K562 (cell line): ENCODE data around the gene SLC24A3. TPM values are rescaled to one million over a fixed set of nuclear protein-coding genes. Genes with fewer than 3 reads are reported as not detected.

Experiments
- ATAC-seq: fragments of 200-7000 bp; cut with Tn5 transposase; 3 replicates; pipeline ENCODE4 v1.9.1; 2020; ENCODE audit warnings: moderate library complexity
- BruUV-seq: library from RNA; stranded (reverse); fragments of 400-500 nt; replicated peaks from 2 replicates; lab custom pipeline; 2021; lab: Mats Ljungman, UMichigan
- CTCF ChIA-PET: fragments of 300-600 bp; formaldehyde crosslinking; extraction: SDS; loops from one replicate; lab custom pipeline; 2021; ENCODE audit warnings: low intra/inter-chr PET ratio; lab: Yijun Ruan, JAX
- POLR2A ChIA-PET: fragments of 300-600, 350-650 bp; sonication (Branson Sonifier 250); formaldehyde crosslinking; extraction: SDS; loops from one replicate; lab custom pipeline; 2021; ENCODE audit warnings: antibody characterized with exemption, inconsistent platforms; lab: Yijun Ruan, JAX
- DNase-seq, 4 experiments: peaks; one replicate each; pipeline versions ENCODE4 v3.0.0 to v3.0.0-alpha.2; 2011 to 2018; ENCODE audit warnings: low spot score in 3 of 4, mixed read lengths in 3 of 4; ENCODE audit errors: extremely low read depth in 1 of 4
- FAIRE-seq: peaks from 2 replicates; lab custom pipeline; 2011; peaks lifted over from hg19 to GRCh38; lab: Jason Lieb, UNC
- H2AFZ ChIP-seq: 2 replicates; pipeline ENCODE4 v1.6.0; 2011; ENCODE audit warnings: low read depth, low read length, control low read depth, inconsistent platforms
- H3K27ac ChIP-seq: fragments of 200-600 bp; 3 replicates; pipeline ENCODE4 v1.8.0; 2011; ENCODE audit warnings: low read depth, mild to moderate bottlenecking, control low read depth, inconsistent platforms, low read length, moderate library complexity, mixed read lengths; ENCODE audit errors: extremely low read depth
- H3K27me3 ChIP-seq, 2 experiments: fragments of 300-600 bp in 1 of 2; 2 replicates in 1 of 2; 3 replicates in 1 of 2; pipeline versions ENCODE4 v1.6.0 to v1.8.0; 2011; ENCODE audit warnings: inconsistent platforms in 2 of 2, low read length in 2 of 2, mild to moderate bottlenecking in 1 of 2, mixed read lengths in 1 of 2, moderate library complexity in 1 of 2; ENCODE audit not compliant: control insufficient read depth in 2 of 2, insufficient read depth in 2 of 2
- H3K36me3 ChIP-seq: fragments of 300-600 bp; 3 replicates; pipeline ENCODE4 v1.8.0; 2011; ENCODE audit warnings: mild to moderate bottlenecking, low read length, inconsistent platforms; ENCODE audit not compliant: control insufficient read depth, insufficient read depth
- H3K4me1 ChIP-seq, 2 experiments: fragments of 200-600 bp in 1 of 2; replicated peaks in 1 of 2; 2 replicates in 1 of 2; 3 replicates in 1 of 2; pipeline versions ENCODE4 v1.5.1 to v1.8.0; 2011; ENCODE audit warnings: inconsistent platforms in 2 of 2, low read length in 2 of 2, mild to moderate bottlenecking in 1 of 2, mixed read lengths in 1 of 2, moderate library complexity in 1 of 2; ENCODE audit not compliant: control insufficient read depth in 2 of 2, insufficient read depth in 2 of 2
- H3K4me2 ChIP-seq: 2 replicates; pipeline ENCODE4 v1.6.1; 2011; ENCODE audit warnings: low read length, control low read depth, inconsistent platforms, mixed read lengths; ENCODE audit not compliant: insufficient read depth
- H3K4me3 ChIP-seq: fragments of 200-600 bp; sonication (generic), shearing (Covaris generic); 2 replicates; pipeline ENCODE4 v1.5.1; 2016; ENCODE audit warnings: control low read depth, inconsistent platforms
- H3K79me2 ChIP-seq: fragments of 200-600 bp; 3 replicates; pipeline ENCODE4 v1.8.0; 2011; ENCODE audit warnings: low read length, inconsistent platforms; ENCODE audit not compliant: control insufficient read depth, insufficient read depth
- H3K9ac ChIP-seq, 2 experiments: 2 replicates each; pipeline versions ENCODE4 v1.6.0 to v1.6.1; 2011; ENCODE audit warnings: low read depth in 2 of 2, low read length in 2 of 2, control low read depth in 1 of 2, inconsistent platforms in 1 of 2, mild to moderate bottlenecking in 1 of 2, mixed read lengths in 1 of 2; ENCODE audit not compliant: insufficient read depth in 1 of 2
- H3K9me1 ChIP-seq: one replicate; pipeline ENCODE4 v1.6.0; 2011; ENCODE audit warnings: inconsistent platforms, mild to moderate bottlenecking, low read length, moderate library complexity; ENCODE audit not compliant: control insufficient read depth, insufficient read depth
- H3K9me3 ChIP-seq: replicated peaks from 2 replicates; pipeline ENCODE4 v1.5.1; 2011; ENCODE audit warnings: low read depth, low read length, inconsistent platforms; ENCODE audit not compliant: control insufficient read depth, insufficient read depth
- H4K20me1 ChIP-seq: replicated peaks from 2 replicates; pipeline ENCODE4 v1.6.1; 2011; ENCODE audit warnings: low read length, inconsistent platforms, mixed read lengths; ENCODE audit not compliant: control insufficient read depth, insufficient read depth
- ATF7 ChIP-seq: fragments of 450-650 bp; IDR thresholded peaks from 2 replicates; pipeline ENCODE4 v1.7.1; 2014; ENCODE audit warnings: mild to moderate bottlenecking, moderate library complexity
- CBFA2T2 ChIP-seq: fragments of 450-650 bp; conservative IDR thresholded peaks from 2 replicates; pipeline ENCODE4 v1.6.1; 2017; ENCODE audit warnings: mild to moderate bottlenecking
- EWSR1 ChIP-seq: fragments of 450-650 bp; IDR thresholded peaks from 2 replicates; pipeline ENCODE4 v1.6.1; 2018; ENCODE audit warnings: borderline replicate concordance, mild to moderate bottlenecking, low read depth, moderate library complexity; ENCODE audit not compliant: partially characterized antibody
- KAT8 ChIP-seq: fragments of 450-650 bp; IDR thresholded peaks from 2 replicates; pipeline ENCODE4 v1.6.1; 2016; ENCODE audit warnings: low read depth, mild to moderate bottlenecking
- NCOA6 ChIP-seq: fragments of 450-650 bp; IDR thresholded peaks from 2 replicates; pipeline ENCODE4 v1.6.1; 2017; ENCODE audit warnings: mild to moderate bottlenecking
- NELFE ChIP-seq: IDR thresholded peaks from 2 replicates; pipeline ENCODE4 v1.6.1; 2011; ENCODE audit warnings: mild to moderate bottlenecking; ENCODE audit not compliant: insufficient read depth, insufficient read length
- PHF8 ChIP-seq: fragments of 200-600 bp; sonication (generic); IDR thresholded peaks from 2 replicates; pipeline ENCODE4 v1.6.1; 2012; ENCODE audit warnings: mixed run types, mild to moderate bottlenecking, inconsistent platforms, low read length, moderate library complexity, borderline replicate concordance
- RFX1 ChIP-seq: fragments of 450-650 bp; IDR thresholded peaks from 2 replicates; pipeline ENCODE4 v1.6.1; 2016; ENCODE audit warnings: mild to moderate bottlenecking, moderate library complexity
- ZBTB11 ChIP-seq, 3 experiments: fragments of 200-800 bp in 1 of 3; fragments of 250-450 bp in 1 of 3; fragments of 450-650 bp in 1 of 3; sonication (Bioruptor Pico) in 1 of 3; sonication (Bioruptor generic) in 1 of 3; formaldehyde crosslinking in 1 of 3; IDR thresholded peaks; 2 replicates each; pipeline versions ENCODE4 v1.6.1 to v1.8.0; 2016 to 2022; ENCODE audit warnings: mild to moderate bottlenecking in 2 of 3, missing genetic modification characterization in 2 of 3, missing compliant biosample characterization in 1 of 3, moderate library complexity in 1 of 3
- ZNF232 ChIP-seq: sonication (generic); formaldehyde crosslinking; IDR thresholded peaks from 2 replicates; pipeline ENCODE4 v1.8.0; 2022; ENCODE audit warnings: mild to moderate bottlenecking, missing genetic modification reagents
- ZNF431 ChIP-seq: sonication (generic); formaldehyde crosslinking; IDR thresholded peaks from 2 replicates; pipeline ENCODE4 v1.8.0; 2022; ENCODE audit warnings: mild to moderate bottlenecking, missing genetic modification reagents
- ZNF589 ChIP-seq: fragments of 200-800 bp; sonication (Bioruptor generic); IDR thresholded peaks from 2 replicates; pipeline ENCODE4 v1.6.1; 2016; ENCODE audit warnings: low read depth, missing genetic modification characterization, missing compliant biosample characterization
- ZNF766 ChIP-seq: fragments of 200-800 bp; sonication (Bioruptor generic); conservative IDR thresholded peaks from 2 replicates; pipeline ENCODE4 v1.6.1; 2016; ENCODE audit warnings: missing genetic modification characterization, missing compliant biosample characterization
- ZSCAN29 ChIP-seq: fragments of 450-650 bp; IDR thresholded peaks from 2 replicates; pipeline ENCODE4 v1.6.1; 2017
- WGBS: fragments of 100-300 bp; shearing (Covaris generic); methylation state at CpG from one replicate; pipeline ENCODE4 v1.1.6; 2016; ENCODE audit warnings: low coverage, mixed read lengths; ENCODE audit not compliant: insufficient coverage; ENCODE audit errors: missing lambda C conversion rate; 5-methylcytosine and 5-hydroxymethylcytosine counted together
- in situ Hi-C: fragments of 300-500 bp; cut with MboI; formaldehyde crosslinking; loops from 4 replicates; pipeline ENCODE4 v1.15.0; 2018; ENCODE audit warnings: inconsistent platforms, mixed read lengths
- intact Hi-C: fragments of 100-400 bp; cut with micrococcal nuclease; formaldehyde crosslinking; loops from 2 replicates; pipeline ENCODE4 v1.14.2; 2022
- polyA plus RNA-seq, 8 experiments: library from polyadenylated mRNA; depleted of rRNA in 4 of 8; stranded (reverse) in 5 of 8; unstranded in 3 of 8; fragments of >200 nt; fragmentation: Nextera tagmentation in 2 of 8; fragmentation: Illumina TruSeq in 1 of 8; extraction: Ambion mirVana in 2 of 8; extraction: Trizol in 1 of 8; gene quantifications; 2 replicates each; pipeline versions ENCODE4 v1.2.1 to v1.2.3, GENCODE V29; 2011 to 2014; ENCODE audit warnings: inconsistent platforms in 1 of 8, missing spikeins in 1 of 8
- total RNA-seq, 7 experiments: library from RNA; depleted of rRNA in 6 of 7; stranded (reverse); fragments of >200 nt in 6 of 7; fragmentation: Illumina TruSeq in 2 of 7; extraction: Trizol in 2 of 7; gene quantifications; 2 replicates each; pipeline versions ENCODE4 v1.2.1 to v1.2.3, GENCODE V29; 2011 to 2021; ENCODE audit warnings: low replicate concordance in 1 of 7
- TF ChIP-seq, protein P1 (sequence below): fragments of 250-450 bp; sonication (Bioruptor Pico); IDR thresholded peaks from 2 replicates; pipeline ENCODE4 v1.8.0; 2021; ENCODE audit warnings: borderline replicate concordance, mild to moderate bottlenecking, moderate library complexity; ENCODE audit not compliant: poor library complexity, severe bottlenecking

Gene SLC24A3
- total and polyA plus RNA-seq, 9 of the 15 experiments (the other 6 are each of a cell fraction or from before 2014, with no cell fraction given) = not detected

DNA sequence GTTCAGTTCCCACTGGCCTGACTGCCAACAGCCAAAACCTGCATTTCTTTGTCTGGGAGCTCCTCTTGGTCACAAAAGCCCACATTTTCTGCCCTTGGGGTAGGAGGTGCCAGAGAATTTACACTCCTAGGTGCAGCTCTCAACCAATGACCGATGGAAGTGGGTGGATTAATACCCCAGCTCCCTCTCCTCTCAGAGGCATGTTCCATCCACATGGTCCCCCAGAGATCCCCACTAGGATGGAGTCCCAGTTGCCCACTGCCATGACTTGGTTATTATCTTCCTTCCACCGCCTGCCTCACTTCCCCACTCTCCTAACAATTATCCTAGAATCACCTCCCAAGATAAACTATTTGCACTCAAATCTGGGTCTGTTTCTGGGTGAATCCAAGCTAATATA is 434.5 kb downstream of the SLC24A3 start:
- ATAC-seq = no peak
- no peak overlapping the region for H3K27ac ChIP-seq
- no peaks in the 10 kb centered on the region for H3K9me3 ChIP-seq
- no peak for FAIRE-seq
- H4K20me1 ChIP-seq = no peaks in the 10 kb centered on the region
- no TSS peak for BruUV-seq
- intact Hi-C loops = no loop called here
- no peak for TF ChIP-seq ZNF232 (CRISPR knock-in tag)
- TF ChIP-seq ATF7 = no peak
- no peak for TF ChIP-seq ZNF589 (CRISPR knock-in tag)
- TF ChIP-seq PHF8 = no peak
- no peak for TF ChIP-seq KAT8
- TF ChIP-seq, protein P1, sequence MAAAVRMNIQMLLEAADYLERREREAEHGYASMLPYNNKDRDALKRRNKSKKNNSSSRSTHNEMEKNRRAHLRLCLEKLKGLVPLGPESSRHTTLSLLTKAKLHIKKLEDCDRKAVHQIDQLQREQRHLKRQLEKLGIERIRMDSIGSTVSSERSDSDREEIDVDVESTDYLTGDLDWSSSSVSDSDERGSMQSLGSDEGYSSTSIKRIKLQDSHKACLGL = no peak
- TF ChIP-seq, all 486 proteins: peak for 0
- no peaks in the 10 kb centered on the region for H3K79me2 ChIP-seq
- no peaks in the 10 kb centered on the region for H3K36me3 ChIP-seq
- no peak overlapping the region for H3K4me3 ChIP-seq
- no peaks in the 10 kb centered on the region for H3K4me1 ChIP-seq
- H3K27me3 ChIP-seq = no peaks in the 10 kb centered on the region
- no peak for DNase-seq
- POLR2A ChIA-PET = no interaction called here
- H3K9ac ChIP-seq = no peak overlapping the region
- H3K4me2 ChIP-seq = no peak overlapping the region
- CTCF ChIA-PET = no interaction called here
- no peaks in the 10 kb centered on the region for H3K9me1 ChIP-seq
- H2AFZ ChIP-seq = no peak overlapping the region
- WGBS = 0% methylated on average over 2 of the region's 2 CpGs
- in situ Hi-C loops = no loop called here

DNA sequence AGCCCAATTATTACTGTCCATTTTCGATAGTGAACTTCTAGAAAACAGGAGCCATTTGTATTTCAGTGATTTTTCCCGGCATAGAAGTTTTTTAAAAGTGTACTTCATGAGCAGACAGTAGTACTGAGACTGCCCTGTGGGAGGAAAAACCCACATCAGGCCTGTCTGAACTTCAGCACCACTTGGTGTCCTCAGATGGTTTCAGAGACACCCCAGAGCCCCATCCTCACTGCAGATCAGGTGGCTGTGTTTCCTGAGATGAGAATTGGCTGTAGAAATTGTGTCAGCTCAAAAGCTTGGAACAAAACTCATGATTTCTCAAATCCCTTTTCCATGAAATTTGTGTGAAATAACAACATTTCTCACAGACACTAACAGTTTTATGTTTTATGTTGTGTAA is 435.6 kb downstream of the SLC24A3 start:
- Histone ChIP-seq H2AFZ (no peak overlapping the region), H3K27ac (no peak overlapping the region), H3K4me3 (no peak overlapping the region), H3K79me2 (no peaks in the 10 kb centered on the region), H3K9me1 (no peaks in the 10 kb centered on the region), H4K20me1 (no peaks in the 10 kb centered on the region), H3K27me3 (no peaks in the 10 kb centered on the region), H3K36me3 (no peaks in the 10 kb centered on the region), H3K9ac (no peak overlapping the region), H3K4me2 (no peak overlapping the region), H3K9me3 (no peaks in the 10 kb centered on the region), H3K4me1 (no peaks in the 10 kb centered on the region)
- 0% methylated on average over 2 of the region's 2 CpGs for WGBS
- POLR2A ChIA-PET = no interaction called here
- in situ Hi-C loops = no loop called here
- no peak for DNase-seq
- intact Hi-C loops = no loop called here
- no peak for FAIRE-seq
- CTCF ChIA-PET = no interaction called here
- BruUV-seq = no TSS peak
- ATAC-seq = no peak
- TF ChIP-seq ZNF766 (CRISPR knock-in tag) = no peak
- no peak for TF ChIP-seq EWSR1
- no peak for TF ChIP-seq ZNF431 (CRISPR knock-in tag)
- TF ChIP-seq NELFE = no peak
- no peak for TF ChIP-seq CBFA2T2
- no peak for TF ChIP-seq ZBTB11 (CRISPR knock-in tag; IDR thresholded peaks at IDR 0.05)
- no peak for TF ChIP-seq RFX1
- no peak for TF ChIP-seq ZSCAN29
- no peak for TF ChIP-seq NCOA6
